HCT116 (cell line): ENCODE measurements around the gene ARL8B. TPM values are rescaled to one million over a fixed set of nuclear protein-coding genes. Genes with fewer than 3 reads are reported as not detected.

Experiments
- ATAC-seq: fragments of 200-7000 bp; cut with Tn5 transposase; 2 replicates; pipeline ENCODE4 v1.9.1; 2020; ENCODE audit warnings: mild to moderate bottlenecking, moderate library complexity
- BruUV-seq: library from RNA; stranded (reverse); fragments of 400-500 nt; replicated peaks from 2 replicates; lab custom pipeline; 2021; lab: Mats Ljungman, UMichigan
- CTCF ChIA-PET: fragments of 300-600 bp; sonication (Branson Sonifier 250); formaldehyde crosslinking; loops from one replicate; lab custom pipeline; 2021; ENCODE audit warnings: antibody characterized with exemption; lab: Charles Lee
- POLR2A ChIA-PET: fragments of 300-600, 350-600 bp; sonication (Branson Sonifier 250); formaldehyde crosslinking; loops from one replicate; lab custom pipeline; 2021; ENCODE audit warnings: antibody characterized with exemption; lab: Charles Lee
- RAD21 ChIA-PET, 2 experiments: fragments of 300-600 bp; sonication (Branson Sonifier 250); formaldehyde crosslinking; loops; one replicate each; lab custom pipeline; 2023; ENCODE audit warnings: low total read pairs in 2 of 2; ENCODE audit not compliant: uncharacterized antibody in 2 of 2, unreplicated experiment in 2 of 2, low non-redundant PET in 1 of 2; lab: Charles Lee
- DNase-seq: peaks from one replicate; pipeline ENCODE4 v3.0.0-alpha.2; 2010; ENCODE audit warnings: low read depth, low spot score
- H2AFZ ChIP-seq: fragments of 200-600 bp; shearing (Covaris generic), sonication (generic); 2 replicates; pipeline ENCODE4 v1.6.1; 2017; ENCODE audit warnings: low read depth, mixed run types, mixed read lengths, antibody characterized with exemption, low read length; ENCODE audit not compliant: poor library complexity, severe bottlenecking
- H3K27ac ChIP-seq: 2 replicates; pipeline ENCODE4 v1.5.1; 2012; ENCODE audit warnings: low read depth, low read length
- H3K27me3 ChIP-seq: fragments of 200-600 bp; sonication (generic); 2 replicates; pipeline ENCODE4 v1.6.1; 2016; ENCODE audit warnings: mixed run types, low read length, mixed read lengths; ENCODE audit not compliant: insufficient read depth
- H3K36me3 ChIP-seq, 2 experiments: fragments of 200-500 bp in 1 of 2; fragments of 200-600 bp in 1 of 2; sonication (Bioruptor generic) in 1 of 2; sonication (generic) in 1 of 2; 2 replicates each; pipeline versions ENCODE4 v1.5.1 to v1.6.1; 2014 to 2016; ENCODE audit warnings: low read length in 2 of 2, inconsistent platforms in 1 of 2, mixed read lengths in 1 of 2, mixed run types in 1 of 2; ENCODE audit not compliant: insufficient read depth in 2 of 2, control insufficient read depth in 1 of 2
- H3K4me1 ChIP-seq, 2 experiments: fragments of 200-600 bp in 1 of 2; sonication (generic) in 1 of 2; 2 replicates each; pipeline versions ENCODE4 v1.5.1 to v1.6.1; 2012 to 2017; ENCODE audit warnings: low read length in 2 of 2, inconsistent platforms in 1 of 2, mild to moderate bottlenecking in 1 of 2, mixed read lengths in 1 of 2, mixed run types in 1 of 2, moderate library complexity in 1 of 2; ENCODE audit not compliant: insufficient read depth in 2 of 2, control insufficient read depth in 1 of 2
- H3K4me2 ChIP-seq: fragments of 200-600 bp; sonication (generic); 2 replicates; pipeline ENCODE4 v1.6.1; 2017; ENCODE audit warnings: mixed run types, low read length, mixed read lengths
- H3K4me3 ChIP-seq, 2 experiments: fragments of 200-600 bp in 1 of 2; sonication (generic) in 1 of 2; replicated peaks in 1 of 2; 2 replicates each; pipeline ENCODE4 v1.5.1; 2011 to 2016; ENCODE audit warnings: low read length in 2 of 2, control low read depth in 1 of 2, low read depth in 1 of 2, mild to moderate bottlenecking in 1 of 2, mixed read lengths in 1 of 2, mixed run types in 1 of 2
- H3K79me2 ChIP-seq: fragments of 200-600 bp; sonication (generic); 2 replicates; pipeline ENCODE4 v1.6.1; 2017; ENCODE audit warnings: mild to moderate bottlenecking, mixed run types, low read length, moderate library complexity, mixed read lengths; ENCODE audit not compliant: insufficient read depth
- H3K9ac ChIP-seq: fragments of 200-600 bp; sonication (generic); 2 replicates; pipeline ENCODE4 v1.6.1; 2016; ENCODE audit warnings: low read length, mixed read lengths
- H3K9me2 ChIP-seq: fragments of 200-600 bp; sonication (generic), shearing (Covaris generic); 2 replicates; pipeline ENCODE4 v1.6.1; 2017; ENCODE audit warnings: mixed run types, mild to moderate bottlenecking, moderate library complexity; ENCODE audit not compliant: insufficient read depth
- H3K9me3 ChIP-seq, 2 experiments: fragments of 200-500 bp in 1 of 2; fragments of 200-600 bp in 1 of 2; sonication (Bioruptor generic) in 1 of 2; sonication (generic) in 1 of 2; 2 replicates each; pipeline ENCODE4 v1.6.1; 2014 to 2017; ENCODE audit warnings: low read length in 2 of 2, mixed read lengths in 2 of 2, inconsistent platforms in 1 of 2, low read depth in 1 of 2, mild to moderate bottlenecking in 1 of 2, mixed run types in 1 of 2, moderate library complexity in 1 of 2; ENCODE audit not compliant: control insufficient read depth in 1 of 2, insufficient read depth in 1 of 2
- H4K20me1 ChIP-seq: fragments of 200-600 bp; sonication (generic), shearing (Covaris generic); 2 replicates; pipeline ENCODE4 v1.6.1; 2017; ENCODE audit warnings: mixed run types, mild to moderate bottlenecking, moderate library complexity; ENCODE audit not compliant: insufficient read depth
- CBX3 ChIP-seq: IDR thresholded peaks from 2 replicates; pipeline ENCODE4 v1.6.1; 2012; ENCODE audit warnings: low read depth
- CEBPB ChIP-seq: IDR thresholded peaks from 2 replicates; pipeline ENCODE4 v1.6.1; 2012; ENCODE audit warnings: low read depth
- EZH2phosphoT487 ChIP-seq: fragments of 200-600 bp; IDR thresholded peaks from 2 replicates; pipeline ENCODE4 v1.6.1; 2018; ENCODE audit warnings: antibody characterized with exemption, borderline replicate concordance
- POLR2A ChIP-seq: IDR thresholded peaks from 2 replicates; pipeline ENCODE4 v1.7.0; 2011; ENCODE audit warnings: borderline replicate concordance; ENCODE audit not compliant: insufficient read depth, insufficient read length; ENCODE audit errors: extremely low read depth
- SP1 ChIP-seq: IDR thresholded peaks from 2 replicates; pipeline ENCODE4 v1.6.1; 2012; ENCODE audit warnings: low read depth
- SRF ChIP-seq: IDR thresholded peaks from 2 replicates; pipeline ENCODE4 v1.6.1; 2012; ENCODE audit warnings: low read depth
- TCF7L2 ChIP-seq: IDR thresholded peaks from 2 replicates; pipeline ENCODE4 v1.7.0; 2011; ENCODE audit warnings: borderline replicate concordance, inconsistent platforms; ENCODE audit not compliant: insufficient read depth, insufficient read length; ENCODE audit errors: extremely low read depth
- YY1 ChIP-seq: IDR thresholded peaks from 2 replicates; pipeline ENCODE4 v1.6.1; 2011; ENCODE audit warnings: low read length, low read depth, moderate library complexity, mild to moderate bottlenecking; ENCODE audit not compliant: insufficient replicate concordance; ENCODE audit errors: extremely low read depth
- intact Hi-C: fragments of 100-400 bp; cut with micrococcal nuclease; formaldehyde crosslinking; loops from 2 replicates; pipeline ENCODE4 v1.10.0; 2022
- total RNA-seq: library from RNA; stranded (reverse); gene quantifications from one replicate; pipeline ENCODE4 v1.2.1, GENCODE V29; 2021; ENCODE audit not compliant: unreplicated experiment
- TF ChIP-seq, protein P1 (sequence below), 3 experiments: fragments of 200-600 bp in 1 of 3; sonication (generic) in 1 of 3; IDR thresholded peaks in 2 of 3; conservative IDR thresholded peaks in 1 of 3; 2 replicates each; pipeline ENCODE4 v1.5.1; 2012 to 2017; ENCODE audit warnings: low read depth in 2 of 3, low read length in 2 of 3, antibody characterized with exemption in 1 of 3, borderline replicate concordance in 1 of 3, control low read depth in 1 of 3, mild to moderate bottlenecking in 1 of 3, mixed read lengths in 1 of 3, mixed run types in 1 of 3, moderate library complexity in 1 of 3; ENCODE audit not compliant: insufficient read depth in 1 of 3

Gene ARL8B
- total RNA-seq, 1 experiment from 2014 or later = 38.1 TPM

GRCh38 chr3:5191555-5192304, 69.6 kb downstream of the ARL8B start:
- Histone ChIP-seq H3K4me2 (no peak overlapping the region), H3K27me3 (no peaks in the 10 kb centered on the region), H4K20me1 (no peaks in the 10 kb centered on the region; the same call in 1 of the 2 replicates), H3K9me3 (no peaks in the 10 kb centered on the region), H3K27ac (no peak overlapping the region), H3K4me1 (peaks cover 43 to 56% of the 10 kb centered on the region in 2 experiments), H3K9ac (no peak overlapping the region), H2AFZ (no peak overlapping the region), H3K4me3 (no peak overlapping the region), H3K36me3 (no peaks in the 10 kb centered on the region), H3K9me2 (no peaks in the 10 kb centered on the region), H3K79me2 (peaks cover 85% of the 10 kb centered on the region)
- intact Hi-C loops = no loop called here
- RAD21 ChIA-PET = no interaction called here
- DNase-seq = no peak
- CTCF ChIA-PET = no interaction called here
- POLR2A ChIA-PET = no interaction called here
- no peak for ATAC-seq
- no TSS peak for BruUV-seq
- TF ChIP-seq YY1 (no peak), EZH2phosphoT487 (no peak), CEBPB (no peak), POLR2A (no peak), CBX3 (no peak), TCF7L2 (no peak), SP1 (no peak), SRF (no peak)
- TF ChIP-seq, protein P1, sequence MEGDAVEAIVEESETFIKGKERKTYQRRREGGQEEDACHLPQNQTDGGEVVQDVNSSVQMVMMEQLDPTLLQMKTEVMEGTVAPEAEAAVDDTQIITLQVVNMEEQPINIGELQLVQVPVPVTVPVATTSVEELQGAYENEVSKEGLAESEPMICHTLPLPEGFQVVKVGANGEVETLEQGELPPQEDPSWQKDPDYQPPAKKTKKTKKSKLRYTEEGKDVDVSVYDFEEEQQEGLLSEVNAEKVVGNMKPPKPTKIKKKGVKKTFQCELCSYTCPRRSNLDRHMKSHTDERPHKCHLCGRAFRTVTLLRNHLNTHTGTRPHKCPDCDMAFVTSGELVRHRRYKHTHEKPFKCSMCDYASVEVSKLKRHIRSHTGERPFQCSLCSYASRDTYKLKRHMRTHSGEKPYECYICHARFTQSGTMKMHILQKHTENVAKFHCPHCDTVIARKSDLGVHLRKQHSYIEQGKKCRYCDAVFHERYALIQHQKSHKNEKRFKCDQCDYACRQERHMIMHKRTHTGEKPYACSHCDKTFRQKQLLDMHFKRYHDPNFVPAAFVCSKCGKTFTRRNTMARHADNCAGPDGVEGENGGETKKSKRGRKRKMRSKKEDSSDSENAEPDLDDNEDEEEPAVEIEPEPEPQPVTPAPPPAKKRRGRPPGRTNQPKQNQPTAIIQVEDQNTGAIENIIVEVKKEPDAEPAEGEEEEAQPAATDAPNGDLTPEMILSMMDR (IDR thresholded peaks at IDR 0.05 in 2 of 3, conservative IDR thresholded peaks at IDR 0.05 in 1 of 3; ENCODE audit: borderline replicate concordance in 1 of 3, insufficient read depth in 1 of 3, low read depth in 2 of 3, low read length in 2 of 3) = no peak
